ENCODE results near the gene HDAC4.
A peak's percentile ranks its signal among the peaks of the same experiment; 100 is the strongest.

The HDAC4 gene

GRCh38 chr2:239261796-239262483 is 138.9 kb downstream of the HDAC4 start:
- no peak for FAIRE-seq
- DNase-seq (ENCODE audit: insufficient read length, low spot score) = no peak

- FAIRE-seq = no peak
- no peak for DNase-seq (ENCODE audit: insufficient read length, low spot score)
These were observed 139.5 kb downstream of the HDAC4 start for GRCh38 chr2:239261356-239261755.

- FAIRE-seq = no peak
- DNase-seq (ENCODE audit: insufficient read length, low spot score) = no peak
These were observed 140.1 kb downstream of the HDAC4 start for GRCh38 chr2:239260546-239261327.

GRCh38 chr2:239259603-239260298 is 141.1 kb downstream of the HDAC4 start:
- peak; percentile 90 for FAIRE-seq
- DNase-seq (ENCODE audit: insufficient read length, low spot score) = peak; percentile 36

- no peak for FAIRE-seq
These were observed 141.6 kb downstream of the HDAC4 start for GRCh38 chr2:239259173-239259572.

GRCh38 chr2:239258248-239258647 is 142.6 kb downstream of the HDAC4 start:
- no peak for FAIRE-seq
- no peak for DNase-seq (ENCODE audit: insufficient read length, low spot score)

More at GRCh38 chr2:239259173-239259572, 141.6 kb downstream of the HDAC4 start:
- no peak for DNase-seq (ENCODE audit: insufficient read length, low spot score)

- DNase-seq (ENCODE audit: insufficient read length, low spot score) = no peak
- no peak for FAIRE-seq
These were observed 143.3 kb downstream of the HDAC4 start for GRCh38 chr2:239257511-239257937.

GRCh38 chr2:239256350-239256743 is 144.5 kb downstream of the HDAC4 start:
- FAIRE-seq (no peak), DNase-seq (ENCODE audit: insufficient read length, low spot score) (no peak)

- no peak for FAIRE-seq
- DNase-seq (ENCODE audit: insufficient read length, low spot score) = no peak
These were observed 145.0 kb downstream of the HDAC4 start for GRCh38 chr2:239255628-239256349.

GRCh38 chr2:239255218-239255617 is 145.6 kb downstream of the HDAC4 start:
- DNase-seq (ENCODE audit: insufficient read length, low spot score) (no peak), FAIRE-seq (no peak)

GRCh38 chr2:239253701-239254436 is 147.0 kb downstream of the HDAC4 start:
- DNase-seq (ENCODE audit: insufficient read length, low spot score) (no peak), FAIRE-seq (no peak)

- FAIRE-seq (peak; percentile 87), DNase-seq (ENCODE audit: insufficient read length, low spot score) (peak; percentile 43)
These were observed 147.6 kb downstream of the HDAC4 start for GRCh38 chr2:239253264-239253663.

GRCh38 chr2:239252801-239253200 is 148.0 kb downstream of the HDAC4 start:
- DNase-seq (ENCODE audit: insufficient read length, low spot score) = no peak
- peak; percentile 11 for FAIRE-seq

GRCh38 chr2:239252393-239252792 is 148.4 kb downstream of the HDAC4 start:
- FAIRE-seq = no peak
- no peak for DNase-seq (ENCODE audit: insufficient read length, low spot score)

GRCh38 chr2:239251971-239252370 is 148.8 kb downstream of the HDAC4 start:
- FAIRE-seq (no peak), DNase-seq (ENCODE audit: insufficient read length, low spot score) (no peak)

- DNase-seq (ENCODE audit: insufficient read length, low spot score) = no peak
- no peak for FAIRE-seq
These were observed 150.4 kb downstream of the HDAC4 start for GRCh38 chr2:239250216-239251081.

- FAIRE-seq (no peak), DNase-seq (ENCODE audit: insufficient read length, low spot score) (no peak)
These were observed 151.0 kb downstream of the HDAC4 start for GRCh38 chr2:239249776-239250175.

GRCh38 chr2:239249048-239249447 is 151.8 kb downstream of the HDAC4 start:
- no peak for FAIRE-seq

More at GRCh38 chr2:239249048-239249447, 151.8 kb downstream of the HDAC4 start:
- no peak for DNase-seq (ENCODE audit: insufficient read length, low spot score)

Measured in GM19239 (cell line).